MM.1S (cell line): Measurements from ENCODE around the gene DNLZ.

Experiments
- DNase-seq: peaks from one replicate; pipeline ENCODE4 v3.0.0-alpha.2; 2015
- H2AFZ ChIP-seq: fragments of 300-600 bp; sonication (generic); 2 replicates; pipeline ENCODE4 v1.6.0; 2016; ENCODE audit warnings: antibody characterized with exemption, low read length
- H3F3A ChIP-seq: fragments of 300-600 bp; sonication (generic); 2 replicates; pipeline ENCODE4 v1.6.1; 2016; ENCODE audit warnings: mild to moderate bottlenecking, antibody characterized with exemption, low read length, moderate library complexity, mixed read lengths; ENCODE audit not compliant: insufficient read depth
- H3K27ac ChIP-seq: fragments of 300-600 bp; sonication (generic); 2 replicates; pipeline ENCODE4 v1.5.1; 2016; ENCODE audit warnings: mild to moderate bottlenecking, low read length
- H3K27me3 ChIP-seq: fragments of 300-600 bp; sonication (generic); replicated peaks from 2 replicates; pipeline ENCODE4 v1.6.0; 2016; ENCODE audit warnings: low read length; ENCODE audit not compliant: insufficient read depth
- H3K36me3 ChIP-seq: fragments of 300-600 bp; sonication (generic); replicated peaks from 2 replicates; pipeline ENCODE4 v1.6.1; 2016; ENCODE audit warnings: mild to moderate bottlenecking, low read length, mixed read lengths; ENCODE audit not compliant: insufficient read depth
- H3K4me1 ChIP-seq: fragments of 300-600 bp; sonication (generic); 2 replicates; pipeline ENCODE4 v1.6.1; 2016; ENCODE audit warnings: low read length, mixed read lengths
- H3K4me2 ChIP-seq: fragments of 300-600 bp; sonication (generic); 2 replicates; pipeline ENCODE4 v1.6.0; 2016; ENCODE audit warnings: low read depth, low read length
- H3K4me3 ChIP-seq: fragments of 300-600 bp; sonication (generic); 2 replicates; pipeline ENCODE4 v1.5.1; 2016; ENCODE audit warnings: low read length, mixed read lengths
- H3K79me2 ChIP-seq: fragments of 300-600 bp; sonication (generic); 2 replicates; pipeline ENCODE4 v1.6.1; 2016; ENCODE audit warnings: mixed run types, low read length, mixed read lengths
- H3K9ac ChIP-seq: fragments of 300-600 bp; sonication (generic); 2 replicates; pipeline ENCODE4 v1.6.1; 2016; ENCODE audit warnings: low read length, mixed read lengths
- H3K9me2 ChIP-seq: fragments of 300-600 bp; sonication (generic); replicated peaks from 2 replicates; pipeline ENCODE4 v1.6.1; 2016; ENCODE audit warnings: mild to moderate bottlenecking, low read length, mixed read lengths; ENCODE audit not compliant: insufficient read depth
- H3K9me3 ChIP-seq: fragments of 300-600 bp; sonication (generic); replicated peaks from 2 replicates; pipeline ENCODE4 v1.6.1; 2016; ENCODE audit warnings: mild to moderate bottlenecking, low read length, mixed read lengths; ENCODE audit not compliant: insufficient read depth
- H4K20me1 ChIP-seq: fragments of 300-600 bp; sonication (generic); 2 replicates; pipeline ENCODE4 v1.6.1; 2016; ENCODE audit warnings: mild to moderate bottlenecking, low read length, moderate library complexity, mixed read lengths; ENCODE audit not compliant: insufficient read depth
- EZH2 ChIP-seq: fragments of 300-600 bp; sonication (generic); optimal IDR thresholded peaks from 2 replicates; pipeline ENCODE3; 2017; ENCODE audit warnings: low read depth, mild to moderate bottlenecking, antibody characterized with exemption, low read length, mixed read lengths
- EZH2phosphoT487 ChIP-seq: fragments of 300-600 bp; sonication (generic); IDR thresholded peaks from 2 replicates; pipeline ENCODE4 v1.6.1; 2018; ENCODE audit warnings: antibody characterized with exemption, low read length
- TF ChIP-seq, protein P1 (sequence below): fragments of 300-600 bp; sonication (generic); IDR thresholded peaks from 2 replicates; pipeline ENCODE4 v1.5.1; 2016; ENCODE audit warnings: antibody characterized with exemption, low read length, mixed read lengths

Gene DNLZ

DNA sequence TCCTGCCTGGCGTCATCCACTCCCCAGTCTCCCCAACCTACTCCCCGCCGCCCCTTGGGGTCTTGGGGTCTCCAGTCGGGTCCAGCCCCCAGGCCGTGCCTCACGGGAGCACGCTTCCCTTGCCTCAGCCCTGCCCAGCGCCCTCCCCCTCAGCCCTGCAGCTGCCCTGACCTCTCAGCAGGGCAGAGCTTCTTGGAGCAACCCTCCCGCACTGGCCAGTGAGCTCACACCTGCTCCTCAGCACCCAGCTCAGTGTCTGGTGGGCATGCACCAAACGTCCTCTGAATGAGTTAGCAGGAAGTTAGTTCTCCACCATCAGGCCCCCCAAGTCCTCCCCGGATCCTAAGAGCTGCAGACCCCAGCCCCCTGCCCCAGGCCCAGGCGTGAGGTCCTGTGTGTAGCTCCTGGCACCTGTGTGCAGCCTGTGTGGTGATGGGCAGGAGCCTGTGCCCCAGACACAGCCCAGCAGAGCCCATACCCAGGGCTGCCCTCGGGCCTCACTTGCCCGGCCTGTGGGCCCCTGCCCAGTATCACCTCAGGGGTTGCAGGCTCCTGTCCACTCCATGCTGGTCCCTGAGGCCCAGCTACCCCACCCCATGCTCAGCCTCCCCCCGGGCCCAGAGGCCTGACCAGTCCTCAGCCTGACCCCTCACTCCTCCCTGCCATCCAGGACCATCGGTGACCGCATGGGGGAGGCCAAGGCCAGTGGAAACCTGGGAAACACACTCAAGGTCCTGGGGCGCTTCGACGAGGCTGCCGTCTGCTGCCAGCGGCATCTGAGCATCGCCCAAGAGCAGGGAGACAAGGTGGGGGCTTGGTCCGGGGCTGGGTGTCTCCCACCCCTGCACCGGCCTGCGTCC is 28.0 kb downstream of the DNLZ start:
- no peaks in the 10 kb centered on the region for H3K36me3 ChIP-seq

DNA sequence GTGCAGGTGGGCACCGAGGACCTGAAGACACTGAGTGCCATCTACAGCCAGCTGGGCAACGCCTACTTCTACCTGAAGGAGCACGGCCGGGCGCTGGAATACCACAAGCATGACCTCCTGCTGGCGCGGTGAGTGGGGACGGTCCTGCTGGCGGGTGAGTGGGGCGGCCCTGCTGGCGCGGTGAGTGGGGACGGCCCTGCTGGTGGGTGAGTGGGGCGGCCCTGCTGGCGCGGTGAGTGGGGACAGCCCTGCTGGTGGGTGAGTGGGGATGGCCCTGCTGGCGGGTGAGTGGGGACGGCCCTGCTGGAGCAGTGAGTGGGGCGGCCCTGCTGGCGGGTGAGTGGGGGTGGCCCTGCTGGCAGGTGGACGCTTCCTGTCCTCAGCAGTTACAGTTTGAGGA is 29.0 kb downstream of the DNLZ start:
- Histone ChIP-seq H2AFZ (no peak overlapping the region), H3F3A (no peaks in the 10 kb centered on the region), H3K9ac (no peak overlapping the region), H4K20me1 (no peaks in the 10 kb centered on the region), H3K4me2 (no peak overlapping the region), H3K9me3 (no peaks in the 10 kb centered on the region), H3K4me1 (peaks cover 6% of the 10 kb centered on the region; the same call in 1 of the 2 replicates), H3K4me3 (no peak overlapping the region), H3K79me2 (no peaks in the 10 kb centered on the region), H3K27ac (no peak overlapping the region), H3K27me3 (peaks cover 96% of the 10 kb centered on the region), H3K36me3 (no peaks in the 10 kb centered on the region), H3K9me2 (no peaks in the 10 kb centered on the region)
- no peak for DNase-seq
- TF ChIP-seq, protein P1, sequence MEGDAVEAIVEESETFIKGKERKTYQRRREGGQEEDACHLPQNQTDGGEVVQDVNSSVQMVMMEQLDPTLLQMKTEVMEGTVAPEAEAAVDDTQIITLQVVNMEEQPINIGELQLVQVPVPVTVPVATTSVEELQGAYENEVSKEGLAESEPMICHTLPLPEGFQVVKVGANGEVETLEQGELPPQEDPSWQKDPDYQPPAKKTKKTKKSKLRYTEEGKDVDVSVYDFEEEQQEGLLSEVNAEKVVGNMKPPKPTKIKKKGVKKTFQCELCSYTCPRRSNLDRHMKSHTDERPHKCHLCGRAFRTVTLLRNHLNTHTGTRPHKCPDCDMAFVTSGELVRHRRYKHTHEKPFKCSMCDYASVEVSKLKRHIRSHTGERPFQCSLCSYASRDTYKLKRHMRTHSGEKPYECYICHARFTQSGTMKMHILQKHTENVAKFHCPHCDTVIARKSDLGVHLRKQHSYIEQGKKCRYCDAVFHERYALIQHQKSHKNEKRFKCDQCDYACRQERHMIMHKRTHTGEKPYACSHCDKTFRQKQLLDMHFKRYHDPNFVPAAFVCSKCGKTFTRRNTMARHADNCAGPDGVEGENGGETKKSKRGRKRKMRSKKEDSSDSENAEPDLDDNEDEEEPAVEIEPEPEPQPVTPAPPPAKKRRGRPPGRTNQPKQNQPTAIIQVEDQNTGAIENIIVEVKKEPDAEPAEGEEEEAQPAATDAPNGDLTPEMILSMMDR = no peak
- TF ChIP-seq EZH2 = no peak
- TF ChIP-seq EZH2phosphoT487 = no peak

More for the DNA sequence above, 28.0 kb downstream of the DNLZ start:
- Histone ChIP-seq H3F3A (no peaks in the 10 kb centered on the region), H3K27me3 (peaks cover 96% of the 10 kb centered on the region), H4K20me1 (no peaks in the 10 kb centered on the region), H3K4me3 (no peak overlapping the region), H3K4me2 (no peak overlapping the region), H3K4me1 (peaks cover 6% of the 10 kb centered on the region; the same call in 1 of the 2 replicates), H3K79me2 (no peaks in the 10 kb centered on the region), H2AFZ (no peak overlapping the region), H3K9ac (no peak overlapping the region), H3K9me3 (no peaks in the 10 kb centered on the region), H3K27ac (no peak overlapping the region), H3K9me2 (no peaks in the 10 kb centered on the region)
- TF ChIP-seq EZH2phosphoT487 = no peak
- TF ChIP-seq, protein P1 = no peak
- no peak for TF ChIP-seq EZH2
- DNase-seq = no peak

DNA sequence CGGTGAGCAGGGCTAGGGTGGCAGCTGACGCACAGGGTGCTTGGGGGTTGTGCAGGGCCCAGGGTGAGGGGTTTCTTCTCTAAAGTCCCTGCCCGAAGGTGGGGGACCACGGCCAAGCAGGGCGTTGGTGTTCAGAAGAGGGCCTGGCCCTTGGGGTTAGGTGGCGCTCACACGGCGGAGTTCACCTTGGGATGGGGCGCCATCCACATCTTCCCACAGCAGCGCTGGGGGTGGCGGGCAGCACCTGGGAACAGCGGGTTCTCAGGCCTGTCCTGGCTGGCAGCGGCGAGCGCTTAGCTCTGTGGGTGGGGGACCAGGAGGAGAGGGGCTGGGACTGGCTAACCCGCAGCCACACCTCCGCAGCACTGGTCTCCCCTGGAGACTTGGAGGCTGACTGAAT is 30.1 kb downstream of the DNLZ start:
- Histone ChIP-seq H3K27ac (no peak overlapping the region), H3K27me3 (peaks cover 100% of the 10 kb centered on the region), H2AFZ (no peak overlapping the region), H3K79me2 (no peaks in the 10 kb centered on the region), H3K4me3 (no peak overlapping the region), H3K36me3 (no peaks in the 10 kb centered on the region), H3F3A (no peaks in the 10 kb centered on the region), H3K4me2 (no peak overlapping the region), H3K4me1 (peaks cover 6% of the 10 kb centered on the region; the same call in 1 of the 2 replicates), H3K9me2 (no peaks in the 10 kb centered on the region), H3K9ac (no peak overlapping the region), H4K20me1 (no peaks in the 10 kb centered on the region), H3K9me3 (no peaks in the 10 kb centered on the region)
- no peak for TF ChIP-seq EZH2phosphoT487
- no peak for TF ChIP-seq EZH2
- TF ChIP-seq, protein P1 = no peak
- DNase-seq = no peak
